OCI-LY1 (cell line): ENCODE measurements around the gene TMEM138.
"Not testable (repeated sequence)": the region's sequence is repeated elsewhere in the genome, so short reads cannot be mapped to it uniquely, and the experiment has no call there.

Source experiments
- H2AFZ ChIP-seq: fragments of 200-600 bp; sonication (generic), shearing (Covaris generic); 2 replicates; pipeline ENCODE4 v1.6.0; 2014; ENCODE audit warnings: antibody characterized with exemption, mild to moderate bottlenecking, low read length
- H3F3A ChIP-seq: fragments of 200-600 bp; sonication (generic), shearing (Covaris generic); 2 replicates; pipeline ENCODE4 v1.6.0; 2014; ENCODE audit warnings: mild to moderate bottlenecking, antibody characterized with exemption, low read length, moderate library complexity; ENCODE audit not compliant: insufficient read depth
- H3K27ac ChIP-seq: fragments of 200-600 bp; sonication (generic); 2 replicates; pipeline ENCODE4 v1.5.1; 2014; ENCODE audit warnings: low read length, mixed run types, mild to moderate bottlenecking, low read depth; ENCODE audit not compliant: poor library complexity, severe bottlenecking
- H3K27me3 ChIP-seq: fragments of 200-600 bp; sonication (generic); 2 replicates; pipeline ENCODE4 v1.6.0; 2014; ENCODE audit warnings: antibody characterized with exemption, mild to moderate bottlenecking, low read length, moderate library complexity; ENCODE audit not compliant: insufficient read depth
- H3K36me3 ChIP-seq: fragments of 200-600 bp; sonication (generic); 2 replicates; pipeline ENCODE4 v1.6.1; 2014; ENCODE audit warnings: mild to moderate bottlenecking, antibody characterized with exemption, low read length, moderate library complexity, mixed read lengths; ENCODE audit not compliant: insufficient read depth
- H3K4me1 ChIP-seq: fragments of 200-600 bp; sonication (generic); 2 replicates; pipeline ENCODE4 v1.5.1; 2014; ENCODE audit warnings: mild to moderate bottlenecking, low read length, moderate library complexity; ENCODE audit not compliant: insufficient read depth, severe bottlenecking
- H3K4me2 ChIP-seq: fragments of 200-600 bp; sonication (generic), shearing (Covaris generic); 2 replicates; pipeline ENCODE4 v1.6.1; 2014; ENCODE audit warnings: low read length
- H3K4me3 ChIP-seq: fragments of 200-600 bp; sonication (generic); 2 replicates; pipeline ENCODE4 v1.5.1; 2014; ENCODE audit warnings: low read length, low read depth, mild to moderate bottlenecking, mixed read lengths; ENCODE audit not compliant: poor library complexity, severe bottlenecking
- H3K79me2 ChIP-seq: fragments of 200-600 bp; shearing (Covaris generic); 2 replicates; pipeline ENCODE4 v1.6.1; 2016; ENCODE audit warnings: mixed run types, low read length, mixed read lengths; ENCODE audit not compliant: insufficient read depth
- H3K9ac ChIP-seq: fragments of 200-600 bp; sonication (generic), shearing (Covaris generic); 2 replicates; pipeline ENCODE4 v1.6.1; 2014; ENCODE audit warnings: mild to moderate bottlenecking, low read length, mixed read lengths
- H3K9me2 ChIP-seq: fragments of 200-600 bp; sonication (generic), shearing (Covaris generic); 2 replicates; pipeline ENCODE4 v1.6.1; 2014; ENCODE audit warnings: low read depth, mild to moderate bottlenecking, low read length, mixed read lengths
- H3K9me3 ChIP-seq: fragments of 200-600 bp; shearing (Covaris generic); 2 replicates; pipeline ENCODE4 v1.6.1; 2014; ENCODE audit warnings: low read length, mixed read lengths
- H4K20me1 ChIP-seq: fragments of 200-600 bp; sonication (generic), shearing (Covaris generic); 2 replicates; pipeline ENCODE4 v1.6.0; 2016; ENCODE audit warnings: mild to moderate bottlenecking, low read length; ENCODE audit not compliant: insufficient read depth
- EZH2 ChIP-seq: fragments of 200-600 bp; sonication (generic), shearing (Covaris generic); IDR thresholded peaks from 2 replicates; pipeline ENCODE4 v1.8.0; 2017; ENCODE audit warnings: borderline replicate concordance, mixed run types, mild to moderate bottlenecking, antibody characterized with exemption, low read length, moderate library complexity, mixed read lengths
- TF ChIP-seq, protein P1 (sequence below): fragments of 200-600 bp; sonication (generic), shearing (Covaris generic); IDR thresholded peaks from 2 replicates; pipeline ENCODE4 v1.5.1; 2017; ENCODE audit warnings: mild to moderate bottlenecking, antibody characterized with exemption, low read length, moderate library complexity, mixed read lengths

TMEM138 gene

DNA sequence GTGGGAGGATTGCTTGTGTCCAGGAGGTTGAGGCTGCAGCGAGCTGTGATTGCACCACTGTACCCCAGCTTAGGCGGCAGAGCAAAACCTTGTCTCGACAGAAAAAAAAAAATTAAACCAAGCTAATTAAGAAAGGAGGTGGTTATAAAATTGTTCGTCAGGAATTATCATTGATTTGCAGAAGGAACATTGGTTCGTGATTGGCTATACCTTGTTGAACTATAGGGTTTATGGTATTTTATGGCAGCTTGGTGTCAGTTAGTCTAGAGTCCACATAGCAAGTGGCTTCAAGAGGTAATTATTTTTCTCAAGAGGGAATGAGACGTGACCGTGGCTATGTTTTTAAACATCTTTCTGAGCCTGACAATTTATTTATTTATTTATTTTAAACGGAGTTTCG is 18.7 kb downstream of the TMEM138 start:
- Histone ChIP-seq H3K79me2 (no peaks in the 10 kb centered on the region), H2AFZ (no peak overlapping the region), H3F3A (no peaks in the 10 kb centered on the region), H3K27ac (no peak overlapping the region), H3K9me2 (no peaks in the 10 kb centered on the region), H4K20me1 (no peaks in the 10 kb centered on the region), H3K4me1 (peaks cover 6% of the 10 kb centered on the region), H3K4me2 (no peak overlapping the region), H3K4me3 (no peak overlapping the region), H3K9me3 (no peaks in the 10 kb centered on the region), H3K36me3 (peaks cover 7% of the 10 kb centered on the region; the same call in 1 of the 2 replicates), H3K9ac (no peak overlapping the region), H3K27me3 (no peaks in the 10 kb centered on the region)
- TF ChIP-seq, protein P1, sequence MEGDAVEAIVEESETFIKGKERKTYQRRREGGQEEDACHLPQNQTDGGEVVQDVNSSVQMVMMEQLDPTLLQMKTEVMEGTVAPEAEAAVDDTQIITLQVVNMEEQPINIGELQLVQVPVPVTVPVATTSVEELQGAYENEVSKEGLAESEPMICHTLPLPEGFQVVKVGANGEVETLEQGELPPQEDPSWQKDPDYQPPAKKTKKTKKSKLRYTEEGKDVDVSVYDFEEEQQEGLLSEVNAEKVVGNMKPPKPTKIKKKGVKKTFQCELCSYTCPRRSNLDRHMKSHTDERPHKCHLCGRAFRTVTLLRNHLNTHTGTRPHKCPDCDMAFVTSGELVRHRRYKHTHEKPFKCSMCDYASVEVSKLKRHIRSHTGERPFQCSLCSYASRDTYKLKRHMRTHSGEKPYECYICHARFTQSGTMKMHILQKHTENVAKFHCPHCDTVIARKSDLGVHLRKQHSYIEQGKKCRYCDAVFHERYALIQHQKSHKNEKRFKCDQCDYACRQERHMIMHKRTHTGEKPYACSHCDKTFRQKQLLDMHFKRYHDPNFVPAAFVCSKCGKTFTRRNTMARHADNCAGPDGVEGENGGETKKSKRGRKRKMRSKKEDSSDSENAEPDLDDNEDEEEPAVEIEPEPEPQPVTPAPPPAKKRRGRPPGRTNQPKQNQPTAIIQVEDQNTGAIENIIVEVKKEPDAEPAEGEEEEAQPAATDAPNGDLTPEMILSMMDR, result no peak
- no peak for TF ChIP-seq EZH2

- H3K9me2 ChIP-seq, H3K27ac ChIP-seq, H3K79me2 ChIP-seq, H3K4me1 ChIP-seq, H3K9ac ChIP-seq, H3K27me3 ChIP-seq, H3K9me3 ChIP-seq, H3K4me3 ChIP-seq, H4K20me1 ChIP-seq, H3K36me3 ChIP-seq, H2AFZ ChIP-seq, H3F3A ChIP-seq, H3K4me2 ChIP-seq: not testable (repeated sequence)
These were observed 21.7 kb downstream of the TMEM138 start for GRCh38 chr11:61383859-61384258.

DNA sequence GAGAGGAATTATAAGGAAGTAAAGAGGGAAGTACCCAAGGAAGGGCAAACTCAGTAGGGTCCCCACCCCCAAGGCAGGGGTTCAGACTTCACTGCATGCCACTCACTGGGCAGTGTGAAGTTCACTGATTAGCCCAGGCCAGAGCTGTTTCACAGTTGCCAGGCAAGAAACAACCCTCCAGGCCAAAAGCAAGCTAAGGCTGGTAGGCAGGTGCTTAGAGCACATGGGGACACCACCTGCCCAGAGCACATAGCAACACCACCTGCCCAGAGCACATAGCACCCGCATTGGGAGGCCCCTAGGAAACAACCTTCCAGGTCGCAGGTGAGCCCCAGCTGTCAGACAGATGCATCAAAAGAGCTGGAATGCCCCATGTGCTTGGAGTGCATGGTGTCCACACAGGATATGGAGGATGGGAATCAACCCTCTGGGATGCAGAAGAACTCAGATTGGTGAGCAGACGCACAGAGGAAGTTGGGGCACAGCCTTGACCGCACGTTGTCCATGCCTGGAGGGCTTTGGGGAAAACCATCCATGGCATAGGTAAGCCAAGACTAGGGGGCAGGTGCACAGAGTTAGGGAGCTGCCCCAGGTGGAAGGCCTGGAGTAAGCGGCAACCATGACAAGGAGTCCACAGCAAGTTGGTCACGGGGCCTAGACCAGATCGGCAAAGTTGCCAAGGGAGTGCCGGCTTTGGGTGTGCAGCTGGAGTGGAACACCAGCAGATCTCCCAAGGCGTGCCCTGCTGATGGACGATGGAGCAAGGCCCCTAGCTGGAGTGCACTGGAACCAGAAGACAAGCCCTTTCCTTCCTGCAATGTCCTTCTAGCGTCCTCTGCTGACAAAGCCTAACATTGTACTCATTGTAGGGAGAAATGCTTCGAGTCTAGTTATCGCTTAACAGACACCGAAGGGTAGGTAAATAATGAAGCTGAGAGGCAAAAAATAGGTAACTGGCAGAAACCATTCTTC is 22.4 kb downstream of the TMEM138 start:
- Histone ChIP-seq H3K9me3 (no peaks in the 10 kb centered on the region), H3K36me3 (no peaks in the 10 kb centered on the region), H3K4me1 (peaks cover 6% of the 10 kb centered on the region), H3K9ac (no peak overlapping the region), H3K79me2 (no peaks in the 10 kb centered on the region), H2AFZ (no peak overlapping the region), H3K27ac (peak overlapping the region; percentile 31), H3K4me2 (no peak overlapping the region), H3F3A (no peaks in the 10 kb centered on the region), H3K4me3 (no peak overlapping the region), H3K9me2 (no peaks in the 10 kb centered on the region), H4K20me1 (no peaks in the 10 kb centered on the region), H3K27me3 (no peaks in the 10 kb centered on the region)
- TF ChIP-seq, protein P1, result peak; percentile 55
- TF ChIP-seq EZH2, result no peak
